ENCODE results near the gene OR8G1.
"Not testable (repeated sequence)": the region's sequence is repeated elsewhere in the genome, so short reads cannot be mapped to it uniquely, and the experiment has no call there.

OR8G1 gene

GRCh38 chr11:124249869-124250268 lies 9.0 kb downstream of the OR8G1 start:
- H3K36me3 ChIP-seq (ENCODE audit: control insufficient read depth, insufficient read depth, low read length); H3K9me3 ChIP-seq (ENCODE audit: control insufficient read depth, insufficient read depth, low read length); H3K4me1 ChIP-seq (ENCODE audit: control insufficient read depth, insufficient read depth, low read length); H3K27me3 ChIP-seq (ENCODE audit: control insufficient read depth, insufficient read depth, low read length); H3K9ac ChIP-seq (ENCODE audit: low read depth, low read length); H3K4me3 ChIP-seq (ENCODE audit: low read depth, low read length); H3K27ac ChIP-seq (ENCODE audit: low read depth, low read length): not testable (repeated sequence)

- Histone ChIP-seq H3K9me3 (ENCODE audit: control insufficient read depth, insufficient read depth, low read length) (no peaks in the 10 kb centered on the region), H3K27ac (ENCODE audit: low read depth, low read length) (no peak within 1 kb of the TSS), H3K27me3 (ENCODE audit: control insufficient read depth, insufficient read depth, low read length) (no peaks in the 10 kb centered on the region), H3K36me3 (ENCODE audit: control insufficient read depth, insufficient read depth, low read length) (no peaks in the 10 kb centered on the region), H3K4me3 (ENCODE audit: low read depth, low read length) (no peak within 1 kb of the TSS), H3K9ac (ENCODE audit: low read depth, low read length) (no peak within 1 kb of the TSS), H3K4me1 (ENCODE audit: control insufficient read depth, insufficient read depth, low read length) (no peaks in the 10 kb centered on the region)
Observed at GRCh38 chr11:124256076-124256475, 15.2 kb downstream of the OR8G1 start, which contains the start of gene OR8G5. Gene OR8G5, plus strand, starts transcription at chr11:124256376. Its CDS starts 8,556 bp downstream, at chr11:124264932.

- H3K9me3 ChIP-seq (ENCODE audit: control insufficient read depth, insufficient read depth, low read length); H3K9ac ChIP-seq (ENCODE audit: low read depth, low read length); H3K27me3 ChIP-seq (ENCODE audit: control insufficient read depth, insufficient read depth, low read length); H3K36me3 ChIP-seq (ENCODE audit: control insufficient read depth, insufficient read depth, low read length); H3K4me1 ChIP-seq (ENCODE audit: control insufficient read depth, insufficient read depth, low read length); H3K4me3 ChIP-seq (ENCODE audit: low read depth, low read length); H3K27ac ChIP-seq (ENCODE audit: low read depth, low read length): not testable (repeated sequence)
Observed at GRCh38 chr11:124265041-124265440, 24.1 kb downstream of the OR8G1 start.

- not testable (repeated sequence) for H3K9me3 ChIP-seq (ENCODE audit: control insufficient read depth, insufficient read depth, low read length); H3K27me3 ChIP-seq (ENCODE audit: control insufficient read depth, insufficient read depth, low read length); H3K9ac ChIP-seq (ENCODE audit: low read depth, low read length); H3K36me3 ChIP-seq (ENCODE audit: control insufficient read depth, insufficient read depth, low read length); H3K27ac ChIP-seq (ENCODE audit: low read depth, low read length); H3K4me3 ChIP-seq (ENCODE audit: low read depth, low read length)
- H3K4me1 ChIP-seq (ENCODE audit: control insufficient read depth, insufficient read depth, low read length): peaks cover 18% of the 10 kb centered on the region
Observed at GRCh38 chr11:124270886-124271285, 30.0 kb downstream of the OR8G1 start.

- Histone ChIP-seq H3K27me3 (ENCODE audit: control insufficient read depth, insufficient read depth, low read length) (no peaks in the 10 kb centered on the region), H3K36me3 (ENCODE audit: control insufficient read depth, insufficient read depth, low read length) (no peaks in the 10 kb centered on the region), H3K4me1 (ENCODE audit: control insufficient read depth, insufficient read depth, low read length) (peaks cover 18% of the 10 kb centered on the region), H3K27ac (ENCODE audit: low read depth, low read length) (no peak overlapping the region), H3K9me3 (ENCODE audit: control insufficient read depth, insufficient read depth, low read length) (no peaks in the 10 kb centered on the region), H3K9ac (ENCODE audit: low read depth, low read length) (no peak overlapping the region), H3K4me3 (ENCODE audit: low read depth, low read length) (no peak overlapping the region)
Observed at GRCh38 chr11:124274000-124274399, 33.1 kb downstream of the OR8G1 start.

- Histone ChIP-seq H3K9me3 (ENCODE audit: control insufficient read depth, insufficient read depth, low read length) (no peaks in the 10 kb centered on the region), H3K27ac (ENCODE audit: low read depth, low read length) (no peak overlapping the region)
Observed at GRCh38 chr11:124276081-124276480, 35.2 kb downstream of the OR8G1 start.

GRCh38 chr11:124277207-124277606 lies 36.3 kb downstream of the OR8G1 start:
- H3K4me1 ChIP-seq (ENCODE audit: control insufficient read depth, insufficient read depth, low read length): peaks cover 18% of the 10 kb centered on the region
- no peak overlapping the region for H3K4me3 ChIP-seq (ENCODE audit: low read depth, low read length)
- H3K27me3 ChIP-seq (ENCODE audit: control insufficient read depth, insufficient read depth, low read length): no peaks in the 10 kb centered on the region
- H3K27ac ChIP-seq (ENCODE audit: low read depth, low read length): no peak overlapping the region
- H3K9me3 ChIP-seq (ENCODE audit: control insufficient read depth, insufficient read depth, low read length): 0 out of 2 replicates have a peak, but pooled peaks cover 3% of the 10 kb centered on the region
- H3K36me3 ChIP-seq (ENCODE audit: control insufficient read depth, insufficient read depth, low read length): no peaks in the 10 kb centered on the region
- H3K9ac ChIP-seq (ENCODE audit: low read depth, low read length): no peak overlapping the region

More at GRCh38 chr11:124276081-124276480, 35.2 kb downstream of the OR8G1 start:
- no peaks in the 10 kb centered on the region for H3K36me3 ChIP-seq (ENCODE audit: control insufficient read depth, insufficient read depth, low read length)
- no peaks in the 10 kb centered on the region for H3K27me3 ChIP-seq (ENCODE audit: control insufficient read depth, insufficient read depth, low read length)
- peaks cover 18% of the 10 kb centered on the region for H3K4me1 ChIP-seq (ENCODE audit: control insufficient read depth, insufficient read depth, low read length)
- no peak overlapping the region for H3K4me3 ChIP-seq (ENCODE audit: low read depth, low read length)
- H3K9ac ChIP-seq (ENCODE audit: low read depth, low read length): no peak overlapping the region

GRCh38 chr11:124277804-124278203 lies 36.9 kb downstream of the OR8G1 start:
- Histone ChIP-seq H3K4me1 (ENCODE audit: control insufficient read depth, insufficient read depth, low read length) (peaks cover 15% of the 10 kb centered on the region), H3K9me3 (ENCODE audit: control insufficient read depth, insufficient read depth, low read length) (0 out of 2 replicates have a peak, but pooled peaks cover 3% of the 10 kb centered on the region), H3K4me3 (ENCODE audit: low read depth, low read length) (no peak overlapping the region), H3K9ac (ENCODE audit: low read depth, low read length) (no peak overlapping the region), H3K27ac (ENCODE audit: low read depth, low read length) (no peak overlapping the region), H3K36me3 (ENCODE audit: control insufficient read depth, insufficient read depth, low read length) (no peaks in the 10 kb centered on the region), H3K27me3 (ENCODE audit: control insufficient read depth, insufficient read depth, low read length) (no peaks in the 10 kb centered on the region)

GRCh38 chr11:124278261-124278660 lies 37.4 kb downstream of the OR8G1 start:
- Histone ChIP-seq H3K27me3 (ENCODE audit: control insufficient read depth, insufficient read depth, low read length) (no peaks in the 10 kb centered on the region), H3K4me3 (ENCODE audit: low read depth, low read length) (no peak overlapping the region), H3K9me3 (ENCODE audit: control insufficient read depth, insufficient read depth, low read length) (0 out of 2 replicates have a peak, but pooled peaks cover 3% of the 10 kb centered on the region), H3K4me1 (ENCODE audit: control insufficient read depth, insufficient read depth, low read length) (peaks cover 11% of the 10 kb centered on the region), H3K27ac (ENCODE audit: low read depth, low read length) (no peak overlapping the region), H3K9ac (ENCODE audit: low read depth, low read length) (no peak overlapping the region), H3K36me3 (ENCODE audit: control insufficient read depth, insufficient read depth, low read length) (no peaks in the 10 kb centered on the region)

GRCh38 chr11:124285610-124286344 lies 44.9 kb downstream of the OR8G1 start:
- no peaks in the 10 kb centered on the region for H3K27me3 ChIP-seq (ENCODE audit: control insufficient read depth, insufficient read depth, low read length)
- H3K27ac ChIP-seq (ENCODE audit: low read depth, low read length): no peak overlapping the region
- H3K4me3 ChIP-seq (ENCODE audit: low read depth, low read length): no peak overlapping the region
- no peaks in the 10 kb centered on the region for H3K4me1 ChIP-seq (ENCODE audit: control insufficient read depth, insufficient read depth, low read length)
- H3K9me3 ChIP-seq (ENCODE audit: control insufficient read depth, insufficient read depth, low read length): peaks cover 3% of the 10 kb centered on the region; the same call in 1 of the 2 replicates
- H3K9ac ChIP-seq (ENCODE audit: low read depth, low read length): no peak overlapping the region
- no peaks in the 10 kb centered on the region for H3K36me3 ChIP-seq (ENCODE audit: control insufficient read depth, insufficient read depth, low read length)

GRCh38 chr11:124294687-124295086 lies 53.8 kb downstream of the OR8G1 start:
- Histone ChIP-seq H3K4me1 (ENCODE audit: control insufficient read depth, insufficient read depth, low read length) (no peaks in the 10 kb centered on the region; the same call in 1 of the 2 replicates), H3K27me3 (ENCODE audit: control insufficient read depth, insufficient read depth, low read length) (no peaks in the 10 kb centered on the region), H3K36me3 (ENCODE audit: control insufficient read depth, insufficient read depth, low read length) (no peaks in the 10 kb centered on the region), H3K9ac (ENCODE audit: low read depth, low read length) (no peak overlapping the region), H3K4me3 (ENCODE audit: low read depth, low read length) (no peak overlapping the region), H3K27ac (ENCODE audit: low read depth, low read length) (no peak overlapping the region), H3K9me3 (ENCODE audit: control insufficient read depth, insufficient read depth, low read length) (no peaks in the 10 kb centered on the region)
